HG03064 (cell line): ENCODE results near the gene AJM1.
"Not testable (repeated sequence)": the region's sequence is repeated elsewhere in the genome, so short reads cannot be mapped to it uniquely, and the experiment has no call there.

Experiments
- ATAC-seq: cut with Tn5 transposase; IDR thresholded peaks from one replicate; pipeline ENCODE4 v1.9.1; 2021; ENCODE audit warnings: low read depth; ENCODE audit not compliant: unreplicated experiment

Gene AJM1

DNA sequence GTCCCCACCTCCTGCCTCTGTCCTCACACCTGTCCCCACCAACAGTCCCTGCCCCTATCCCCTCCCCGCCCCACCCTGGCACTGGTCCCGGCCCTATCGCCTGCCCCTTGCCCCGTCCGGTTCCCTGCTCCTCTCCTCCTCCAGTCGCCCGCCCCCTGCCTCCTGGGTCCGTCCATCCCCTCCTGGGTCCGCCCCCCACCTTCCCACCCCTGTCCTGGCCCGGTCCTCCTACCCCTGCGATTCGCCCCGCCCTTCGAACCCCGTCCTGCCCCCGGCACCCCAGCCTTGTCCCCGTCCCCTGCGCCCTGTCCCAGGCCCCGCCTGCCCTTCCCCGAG, 23.5 kb downstream of the AJM1 start:
- ATAC-seq: no peak

- ATAC-seq: not testable (repeated sequence)
Measured at GRCh38 chr9:136866898-136867421, 24.7 kb downstream of the AJM1 start.

GRCh38 chr9:136867480-136867879, 25.2 kb downstream of the AJM1 start:
- no peak for ATAC-seq

DNA sequence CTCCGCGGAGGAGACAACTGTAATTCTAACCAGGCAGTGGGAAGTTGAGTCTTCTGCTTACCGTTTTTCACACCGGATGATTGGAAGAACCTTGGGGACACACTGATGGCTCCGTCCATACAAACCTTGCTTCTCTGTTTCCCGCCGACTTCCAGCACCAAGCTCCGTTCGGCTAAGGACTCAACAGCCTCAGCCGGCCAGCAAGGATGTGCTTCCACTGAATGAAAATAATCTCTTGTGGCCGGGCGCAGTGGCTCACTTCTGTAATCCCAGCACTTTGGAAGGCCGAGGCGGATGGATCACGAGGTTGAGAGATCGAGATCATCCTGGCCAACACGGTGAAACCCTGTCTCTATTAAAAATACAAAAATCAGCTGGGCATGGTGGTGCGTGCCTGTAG, 25.6 kb downstream of the AJM1 start:
- no peak for ATAC-seq

- no peak for ATAC-seq
Measured at GRCh38 chr9:136868644-136869043, 26.4 kb downstream of the AJM1 start.

DNA sequence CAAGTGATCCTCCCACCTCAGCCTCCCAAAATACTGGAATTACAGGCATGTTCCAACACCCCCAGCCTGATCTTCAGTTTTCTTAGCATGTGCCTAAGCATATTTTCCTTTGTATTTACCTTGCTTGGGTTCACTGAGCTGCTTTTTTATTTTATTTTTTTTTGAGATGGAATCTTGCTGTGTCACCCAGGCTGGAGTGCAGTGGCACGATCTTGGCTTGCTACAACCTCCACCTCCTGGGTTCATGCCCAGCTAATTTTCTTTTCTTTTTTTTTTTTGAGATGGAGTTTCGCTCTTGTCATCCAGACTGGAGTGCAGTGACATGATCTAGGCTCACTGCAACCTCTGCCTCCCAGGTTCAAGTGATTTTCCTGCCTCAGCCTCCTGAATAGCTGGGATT, 27.3 kb downstream of the AJM1 start:
- ATAC-seq: not testable (repeated sequence)

- ATAC-seq: no peak
Measured at GRCh38 chr9:136875155-136875554, 32.9 kb downstream of the AJM1 start.

- no peak for ATAC-seq
Measured at GRCh38 chr9:136876476-136876875, 34.2 kb downstream of the AJM1 start.

DNA sequence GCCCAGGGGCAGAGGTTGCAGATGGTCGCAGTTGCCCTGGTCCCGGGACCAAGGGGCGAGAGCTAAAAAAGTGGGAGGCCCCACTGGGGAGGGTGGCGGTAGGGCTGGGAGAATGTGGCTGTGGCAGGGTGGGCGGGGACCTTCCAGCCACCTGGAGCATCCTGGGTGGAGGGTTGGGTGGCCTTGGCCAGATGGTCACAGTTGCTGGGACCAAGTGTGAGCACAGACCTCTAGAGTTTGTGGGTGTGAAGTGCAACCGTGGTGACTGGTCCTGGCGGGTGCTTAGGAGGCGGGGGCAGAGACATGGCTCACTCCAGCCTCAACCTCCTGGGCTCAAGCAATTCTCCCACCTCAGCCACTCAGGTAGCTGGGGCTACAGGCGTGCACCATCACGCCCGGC, 38.4 kb downstream of the AJM1 start:
- no peak for ATAC-seq

DNA sequence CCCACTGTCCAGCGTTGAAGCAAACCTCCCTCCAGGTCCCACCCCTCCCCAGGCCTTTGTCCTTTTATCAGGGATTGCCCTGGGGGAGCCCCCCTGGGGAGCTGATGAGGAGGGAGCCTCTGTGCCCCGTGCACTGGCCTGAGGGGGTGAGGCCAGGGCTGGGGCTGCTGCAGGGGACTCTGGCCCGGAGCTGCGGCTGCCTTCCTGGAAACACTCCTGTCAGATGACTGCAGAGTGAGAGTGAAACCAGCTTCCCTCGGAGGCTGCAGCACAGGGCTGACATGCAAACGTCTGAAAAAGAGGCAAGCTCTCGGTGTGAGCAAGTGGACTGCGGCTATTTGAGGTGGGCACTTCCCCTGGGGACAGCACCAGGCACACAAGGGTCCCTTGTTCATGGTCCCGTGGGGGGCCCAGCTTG, 39.4 kb downstream of the AJM1 start:
- no peak for ATAC-seq

DNA sequence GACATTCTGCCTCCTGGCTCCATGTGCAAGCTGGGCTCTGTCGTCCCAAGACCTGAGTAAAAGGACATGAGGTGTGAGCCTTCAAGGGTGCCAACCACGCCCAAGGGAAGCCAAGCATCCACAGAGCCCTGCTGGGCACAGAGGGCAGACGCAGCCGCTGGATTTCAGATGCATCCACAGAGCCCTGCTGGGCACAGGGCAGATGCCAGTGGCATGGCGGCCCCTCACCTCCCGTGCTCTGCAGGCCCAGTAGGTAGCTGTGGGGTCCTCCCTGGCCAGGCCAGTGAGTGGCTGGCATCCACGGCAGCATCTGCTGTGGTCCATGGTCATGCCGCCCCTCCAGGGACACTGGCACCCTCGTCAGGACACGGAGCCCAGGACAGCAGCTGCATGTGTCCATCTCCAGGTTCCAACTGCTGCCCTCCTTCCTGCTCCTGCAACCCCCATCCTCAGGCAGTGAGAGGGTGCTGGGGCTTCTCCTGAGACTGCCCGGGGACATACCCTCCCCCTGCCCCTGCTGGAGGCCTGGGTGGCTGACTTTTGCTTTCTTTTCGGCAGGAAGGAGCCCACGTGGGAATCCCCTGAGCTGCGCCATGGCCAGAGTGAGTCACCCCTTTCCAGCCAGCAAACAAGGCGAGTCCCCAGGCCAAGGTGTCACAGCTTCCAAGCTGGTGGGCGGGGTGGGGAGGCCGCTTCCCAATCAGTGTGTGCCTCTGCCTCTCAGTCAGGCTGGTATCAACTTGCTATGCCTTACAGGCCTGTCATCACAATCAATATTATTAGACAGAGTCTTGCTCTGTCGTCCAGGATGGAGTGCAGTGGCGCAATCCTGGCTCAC, 40.0 kb downstream of the AJM1 start:
- no peak for ATAC-seq

DNA sequence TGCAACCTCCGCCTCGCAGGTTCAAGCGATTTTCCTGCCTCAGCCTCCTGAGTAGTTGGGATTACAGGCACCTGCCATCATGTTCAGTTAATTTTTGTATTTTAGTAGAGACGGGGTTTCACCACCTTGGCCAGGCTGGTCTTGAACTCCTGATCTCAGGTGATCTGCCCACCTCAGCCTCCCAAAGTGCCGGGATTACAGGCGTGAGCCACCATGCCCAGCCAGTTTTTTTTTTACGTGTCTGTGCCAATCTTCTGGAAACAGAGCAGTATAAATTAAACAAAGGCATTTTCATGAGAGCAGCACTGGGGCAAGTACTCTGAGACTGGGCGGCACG, 40.6 kb downstream of the AJM1 start:
- not testable (repeated sequence) for ATAC-seq

GRCh38 chr9:136883670-136884069, 41.4 kb downstream of the AJM1 start:
- not testable (repeated sequence) for ATAC-seq

GRCh38 chr9:136885950-136886578, 43.8 kb downstream of the AJM1 start, which contains the start of gene TRAF2:
TSS of gene TRAF2 (plus strand) at chr9:136886516. CDS start at chr9:136898741, 12,225 bp downstream.
- peak; percentile 74 for ATAC-seq

- peak; percentile 20 for ATAC-seq
Measured at GRCh38 chr9:136886610-136887597, 44.6 kb downstream of the AJM1 start.

DNA sequence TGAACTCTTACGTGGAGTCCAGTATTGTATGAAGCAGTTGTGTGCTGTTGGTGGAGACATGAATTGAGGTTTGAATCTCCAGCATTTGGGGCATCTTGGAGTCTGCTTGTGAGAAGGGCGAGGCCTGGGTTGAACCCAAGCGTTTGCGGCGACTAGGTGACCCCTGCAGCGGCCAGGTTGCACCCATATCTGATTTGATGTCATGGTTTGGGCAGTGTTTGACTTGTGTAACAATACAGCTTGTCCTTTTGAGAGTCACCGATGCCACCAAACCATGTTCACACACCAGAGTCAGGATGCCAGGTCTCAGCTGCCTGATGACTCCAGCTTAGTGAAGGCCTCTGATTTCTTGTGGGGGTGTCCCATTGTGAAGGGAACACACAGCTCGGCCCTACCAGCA, 46.2 kb downstream of the AJM1 start:
- no peak for ATAC-seq

DNA sequence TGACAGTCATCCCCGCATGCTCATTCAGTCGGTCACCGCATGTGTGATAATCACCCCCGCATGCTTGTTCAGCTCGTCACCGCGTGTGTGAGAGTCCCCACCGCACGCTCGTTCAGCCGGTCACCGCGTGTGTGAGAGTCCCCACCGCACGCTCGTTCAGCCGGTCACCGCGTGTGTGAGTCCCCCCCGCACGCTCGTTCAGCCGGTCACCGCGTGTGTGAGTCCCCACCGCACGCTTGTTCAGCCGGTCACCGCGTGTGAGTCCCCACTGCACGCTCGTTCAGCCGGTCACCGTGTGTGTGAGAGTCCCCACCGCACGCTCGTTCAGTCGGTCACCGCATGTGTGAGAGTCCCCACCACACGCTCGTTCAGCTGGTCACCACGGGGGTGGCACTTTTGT, 47.6 kb downstream of the AJM1 start:
- ATAC-seq: no peak

GRCh38 chr9:136890661-136891060, 48.4 kb downstream of the AJM1 start:
- no peak for ATAC-seq
